HL-60 (cell line): ENCODE measurements around the gene RNGTT.

Source experiments
- GABPA ChIP-seq: IDR thresholded peaks from 2 replicates; pipeline ENCODE4 v1.6.1; 2012; ENCODE audit warnings: low read depth
- POLR2AphosphoS5 ChIP-seq: IDR thresholded peaks from 2 replicates; pipeline ENCODE4 v1.6.1; 2012; ENCODE audit warnings: low read depth
- REST ChIP-seq: IDR thresholded peaks from 2 replicates; pipeline ENCODE4 v1.6.1; 2012; ENCODE audit warnings: low read depth; ENCODE audit not compliant: insufficient replicate concordance
- SPI1 ChIP-seq: IDR thresholded peaks from 2 replicates; pipeline ENCODE4 v1.6.1; 2012; ENCODE audit warnings: low read depth, mild to moderate bottlenecking, borderline replicate concordance
- TF ChIP-seq, protein P1 (sequence below): IDR thresholded peaks from one replicate; pipeline ENCODE4 v1.5.1; 2011; ENCODE audit warnings: low read length, control low read depth, inconsistent platforms; ENCODE audit not compliant: insufficient read depth

GRCh38 chr6:88650979-88651378 is 312.4 kb downstream of the RNGTT start:
- TF ChIP-seq POLR2AphosphoS5 (no peak), REST (no peak), GABPA (no peak), SPI1 (no peak)
- TF ChIP-seq, protein P1, sequence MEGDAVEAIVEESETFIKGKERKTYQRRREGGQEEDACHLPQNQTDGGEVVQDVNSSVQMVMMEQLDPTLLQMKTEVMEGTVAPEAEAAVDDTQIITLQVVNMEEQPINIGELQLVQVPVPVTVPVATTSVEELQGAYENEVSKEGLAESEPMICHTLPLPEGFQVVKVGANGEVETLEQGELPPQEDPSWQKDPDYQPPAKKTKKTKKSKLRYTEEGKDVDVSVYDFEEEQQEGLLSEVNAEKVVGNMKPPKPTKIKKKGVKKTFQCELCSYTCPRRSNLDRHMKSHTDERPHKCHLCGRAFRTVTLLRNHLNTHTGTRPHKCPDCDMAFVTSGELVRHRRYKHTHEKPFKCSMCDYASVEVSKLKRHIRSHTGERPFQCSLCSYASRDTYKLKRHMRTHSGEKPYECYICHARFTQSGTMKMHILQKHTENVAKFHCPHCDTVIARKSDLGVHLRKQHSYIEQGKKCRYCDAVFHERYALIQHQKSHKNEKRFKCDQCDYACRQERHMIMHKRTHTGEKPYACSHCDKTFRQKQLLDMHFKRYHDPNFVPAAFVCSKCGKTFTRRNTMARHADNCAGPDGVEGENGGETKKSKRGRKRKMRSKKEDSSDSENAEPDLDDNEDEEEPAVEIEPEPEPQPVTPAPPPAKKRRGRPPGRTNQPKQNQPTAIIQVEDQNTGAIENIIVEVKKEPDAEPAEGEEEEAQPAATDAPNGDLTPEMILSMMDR, result no peak
